Smooth muscle cell (in vitro differentiated cells): ENCODE measurements around the gene NISCH. TPM values are rescaled to one million over a fixed set of nuclear protein-coding genes. Genes with fewer than 3 reads are reported as not detected.
A peak's percentile ranks its signal among the peaks of the same experiment; 100 is the strongest.

ENCODE experiments used
- DNase-seq: peaks from one replicate; lab custom pipeline; 2025; ENCODE audit not compliant: unreplicated experiment; lab: John Stamatoyannopoulos, UW
- H2AFZ ChIP-seq: fragments of 200-600 bp; sonication (generic); 2 replicates; pipeline ENCODE4 v1.6.0; 2016; ENCODE audit warnings: antibody characterized with exemption, low read depth, mild to moderate bottlenecking
- H3F3A ChIP-seq: fragments of 200-600 bp; sonication (generic); 2 replicates; pipeline ENCODE4 v1.6.0; 2017; ENCODE audit warnings: antibody characterized with exemption, low read depth
- H3K27ac ChIP-seq: fragments of 200-600 bp; sonication (generic); 2 replicates; pipeline ENCODE4 v1.5.1; 2016; ENCODE audit warnings: low read depth, mild to moderate bottlenecking
- H3K27me3 ChIP-seq: fragments of 200-600 bp; sonication (generic); 2 replicates; pipeline ENCODE4 v1.6.1; 2016; ENCODE audit warnings: low read depth, mild to moderate bottlenecking
- H3K36me3 ChIP-seq: fragments of 200-600 bp; sonication (generic); 2 replicates; pipeline ENCODE4 v1.5.1; 2016; ENCODE audit warnings: low read depth
- H3K4me1 ChIP-seq: fragments of 200-600 bp; sonication (generic); 2 replicates; pipeline ENCODE4 v1.5.1; 2016; ENCODE audit warnings: low read depth
- H3K4me2 ChIP-seq: fragments of 200-600 bp; sonication (generic); 2 replicates; pipeline ENCODE4 v1.6.0; 2016; ENCODE audit warnings: mild to moderate bottlenecking
- H3K4me3 ChIP-seq: fragments of 200-600 bp; sonication (generic); 2 replicates; pipeline ENCODE4 v1.5.1; 2016; ENCODE audit warnings: mild to moderate bottlenecking
- H3K79me2 ChIP-seq: fragments of 200-600 bp; sonication (generic); 2 replicates; pipeline ENCODE4 v1.6.0; 2016; ENCODE audit warnings: low read depth, mild to moderate bottlenecking
- H3K9ac ChIP-seq: fragments of 200-600 bp; sonication (generic); 2 replicates; pipeline ENCODE4 v1.6.0; 2016; ENCODE audit warnings: low read depth
- H3K9me3 ChIP-seq: fragments of 200-600 bp; sonication (generic); replicated peaks from 2 replicates; pipeline ENCODE4 v1.5.1; 2016; ENCODE audit warnings: low read depth
- H4K20me1 ChIP-seq: fragments of 200-600 bp; sonication (generic); 2 replicates; pipeline ENCODE4 v1.6.0; 2016; ENCODE audit warnings: low read depth
- CTCF ChIP-seq: fragments of 200-600 bp; sonication (generic); IDR thresholded peaks from 2 replicates; pipeline ENCODE4 v1.5.1; 2017; ENCODE audit warnings: borderline replicate concordance, mild to moderate bottlenecking, antibody characterized with exemption; ENCODE audit not compliant: insufficient read depth, poor library complexity, severe bottlenecking
- WGBS: methylation state at CpG from one replicate; pipeline ENCODE4 v1.1.7; 2016; ENCODE audit warnings: low lambda C conversion rate; 5-methylcytosine and 5-hydroxymethylcytosine counted together
- polyA plus RNA-seq: library from polyadenylated mRNA; unstranded; fragments of >200 nt; fragmentation: Nextera tagmentation; extraction: Ambion mirVana; gene quantifications from 2 replicates; pipeline ENCODE4 v1.2.1, GENCODE V29; 2016
- total RNA-seq: library from RNA; depleted of rRNA; stranded (reverse); fragments of >200 nt; gene quantifications from 2 replicates; pipeline ENCODE4 v1.2.3, GENCODE V29; 2014

The NISCH gene
- total and polyA plus RNA-seq, 2 experiments from 2014 or later: 47.3 to 55.2 TPM

GRCh38 chr3:52488746-52489145 lies 33.3 kb downstream of the NISCH start:
- H3K27ac ChIP-seq: no peak overlapping the region
- no peak overlapping the region for H3K9ac ChIP-seq
- no peak for TF ChIP-seq CTCF
- H3K27me3 ChIP-seq: no peaks in the 10 kb centered on the region
- H3K4me3 ChIP-seq: no peak overlapping the region
- H3K79me2 ChIP-seq: no peaks in the 10 kb centered on the region
- no peak overlapping the region for H3K4me2 ChIP-seq
- peaks cover 51% of the 10 kb centered on the region for H4K20me1 ChIP-seq
- 95% methylated on average over 3 of the region's 3 CpGs for WGBS
- no peak for DNase-seq
- H3K4me1 ChIP-seq: no peaks in the 10 kb centered on the region
- H3F3A ChIP-seq: no peaks in the 10 kb centered on the region
- no peak overlapping the region for H2AFZ ChIP-seq
- no peaks in the 10 kb centered on the region for H3K36me3 ChIP-seq
- H3K9me3 ChIP-seq: no peaks in the 10 kb centered on the region

GRCh38 chr3:52489453-52489852 lies 34.0 kb downstream of the NISCH start:
- H3K4me3 ChIP-seq: no peak overlapping the region
- H2AFZ ChIP-seq: no peak overlapping the region
- H3K9ac ChIP-seq: no peak overlapping the region
- TF ChIP-seq CTCF: no peak
- no peaks in the 10 kb centered on the region for H3K36me3 ChIP-seq
- no peaks in the 10 kb centered on the region for H3F3A ChIP-seq
- no peaks in the 10 kb centered on the region for H3K27me3 ChIP-seq
- DNase-seq: no peak
- no peak overlapping the region for H3K4me2 ChIP-seq
- no peaks in the 10 kb centered on the region for H3K9me3 ChIP-seq
- peaks cover 44% of the 10 kb centered on the region for H4K20me1 ChIP-seq
- H3K27ac ChIP-seq: no peak overlapping the region
- H3K4me1 ChIP-seq: no peaks in the 10 kb centered on the region
- no peaks in the 10 kb centered on the region for H3K79me2 ChIP-seq
- WGBS: 94% methylated on average over 18 of the region's 18 CpGs

- WGBS: 88% methylated on average over 21 of the region's 22 CpGs
These were observed 34.9 kb downstream of the NISCH start for GRCh38 chr3:52490035-52490938.

More at GRCh38 chr3:52490035-52490938, 34.9 kb downstream of the NISCH start:
- Histone ChIP-seq H3K27ac (peak overlapping the region; percentile 17), H3K27me3 (no peaks in the 10 kb centered on the region), H3K9ac (no peak overlapping the region), H4K20me1 (peaks cover 38% of the 10 kb centered on the region), H2AFZ (no peak overlapping the region), H3K79me2 (no peaks in the 10 kb centered on the region), H3K36me3 (no peaks in the 10 kb centered on the region), H3K4me3 (no peak overlapping the region), H3F3A (no peaks in the 10 kb centered on the region), H3K4me2 (no peak overlapping the region), H3K9me3 (no peaks in the 10 kb centered on the region), H3K4me1 (no peaks in the 10 kb centered on the region)
- DNase-seq: no peak
- TF ChIP-seq CTCF: no peak
